Lung (tissue), 12 donors: ENCODE results near the gene PAXX. TPM values are rescaled to one million over a fixed set of nuclear protein-coding genes. Genes with fewer than 3 reads are reported as not detected.

Source experiments
- ATAC-seq: fragments of 200-7000 bp; cut with Tn5 transposase; one replicate; pipeline ENCODE4 v1.9.1; 2020; ENCODE audit warnings: moderate number of reproducible peaks; ENCODE audit not compliant: insufficient read depth, low FRiP score
- DNase-seq, 3 donors: peaks; one replicate each; pipeline ENCODE4 v3.0.0-alpha.2; 2013 to 2017
- H3K27ac ChIP-seq, 2 donors: one replicate each; pipeline ENCODE4 v1.5.1; 2013; ENCODE audit warnings: mild to moderate bottlenecking in 2 of 2, moderate library complexity in 2 of 2, control low read depth in 1 of 2, inconsistent platforms in 1 of 2, low read depth in 1 of 2, low read length in 1 of 2
- H3K27me3 ChIP-seq, 3 donors: one replicate each; pipeline ENCODE4 v1.5.1; 2013; ENCODE audit warnings: low read length in 2 of 3; ENCODE audit not compliant: control insufficient read depth in 3 of 3, insufficient read depth in 3 of 3
- H3K36me3 ChIP-seq, 4 donors: one replicate each; pipeline ENCODE4 v1.5.1; 2013; ENCODE audit warnings: low read length in 4 of 4, mild to moderate bottlenecking in 1 of 4, moderate library complexity in 1 of 4; ENCODE audit not compliant: control insufficient read depth in 4 of 4, insufficient read depth in 4 of 4
- H3K4me1 ChIP-seq, 5 donors: one replicate each; pipeline ENCODE4 v1.5.1; 2013; ENCODE audit warnings: low read length in 5 of 5, mild to moderate bottlenecking in 2 of 5, moderate library complexity in 1 of 5; ENCODE audit not compliant: control insufficient read depth in 5 of 5, insufficient read depth in 5 of 5
- H3K4me3 ChIP-seq: one replicate; pipeline ENCODE4 v1.5.1; 2013; ENCODE audit warnings: mild to moderate bottlenecking, control low read depth, moderate library complexity
- H3K9ac ChIP-seq, 2 donors: one replicate each; pipeline ENCODE4 v1.5.1; 2013; ENCODE audit warnings: low read length in 2 of 2, control low read depth in 1 of 2; ENCODE audit not compliant: insufficient read depth in 1 of 2
- H3K9me3 ChIP-seq, 4 donors: one replicate each; pipeline ENCODE4 v1.5.1; 2013; ENCODE audit warnings: low read length in 3 of 4, mild to moderate bottlenecking in 1 of 4, moderate library complexity in 1 of 4; ENCODE audit not compliant: control insufficient read depth in 4 of 4, insufficient read depth in 3 of 4
- CTCF ChIP-seq: IDR thresholded peaks from 2 replicates; pipeline ENCODE4 v1.5.1; 2012; ENCODE audit warnings: mild to moderate bottlenecking; ENCODE audit errors: control extremely low read depth, extremely low read depth
- WGBS, 2 donors: extraction: QIAGEN DNeasy Blood & Tissue Kit; methylation state at CpG; one replicate each; pipeline ENCODE4 v1.1.7; 2013; 5-methylcytosine and 5-hydroxymethylcytosine counted together
- polyA plus RNA-seq, 2 donors: library from polyadenylated mRNA; stranded (reverse); fragments of 200-250 nt; gene quantifications; one replicate each; pipeline ENCODE4 v1.2.1, GENCODE V29; 2013
- total RNA-seq, 2 donors: library from RNA; depleted of rRNA in 1 of 2; stranded (reverse); fragments of >200 nt in 1 of 2; gene quantifications; one replicate each; pipeline ENCODE4 v1.2.1, GENCODE V29; 2014 to 2021
- donor health status: control.
- donor health status: control.
- donor health status: Bipolar disorder and iron deficiency.
- donor health status: healthy.
- donor health status: DM: yes; HTN: yes; CAD: no.

The PAXX gene
- total and polyA plus RNA-seq, 4 donors, result 16.6 to 172 (median 59.4) TPM

- Histone ChIP-seq H3K36me3 (no peaks in the 10 kb centered on the region), H3K27ac (no peak overlapping the region), H3K9me3 (no peaks in the 10 kb centered on the region), H3K27me3 (no peaks in the 10 kb centered on the region), H3K9ac (no peak overlapping the region), H3K4me1 (peaks cover 0 to 8% (median 0%) of the 10 kb centered on the region in 5 donors), H3K4me3 (no peak overlapping the region)
- 76 to 87% methylated on average over 19 of the region's 19 CpGs for WGBS, 2 donors
- ATAC-seq, result no peak
- no peak for TF ChIP-seq CTCF
- DNase-seq, result no peak
Measured at GRCh38 chr9:136960212-136960937, 31.8 kb upstream of the PAXX start.

GRCh38 chr9:136960938-136961275 lies 31.3 kb upstream of the PAXX start:
- Histone ChIP-seq H3K36me3 (no peaks in the 10 kb centered on the region), H3K27me3 (no peaks in the 10 kb centered on the region), H3K4me3 (no peak overlapping the region), H3K9ac (no peak overlapping the region), H3K4me1 (peaks cover 0 to 8% (median 0%) of the 10 kb centered on the region in 5 donors), H3K9me3 (no peaks in the 10 kb centered on the region), H3K27ac (no peak overlapping the region)
- TF ChIP-seq CTCF, result no peak
- DNase-seq, result no peak
- 89 to 97% methylated on average over 15 of the region's 15 CpGs for WGBS, 2 donors
- ATAC-seq, result no peak

GRCh38 chr9:136961279-136962065 lies 30.8 kb upstream of the PAXX start:
- H3K27me3 ChIP-seq, result no peaks in the 10 kb centered on the region
- peaks cover 0 to 8% (median 3%) of the 10 kb centered on the region in 5 donors for H3K4me1 ChIP-seq
- no peaks in the 10 kb centered on the region for H3K9me3 ChIP-seq
- ATAC-seq (no peak), DNase-seq (no peak)
- 83 to 86% methylated on average over 23 of the region's 23 CpGs for WGBS, 2 donors
- H3K36me3 ChIP-seq, result no peaks in the 10 kb centered on the region
- H3K27ac ChIP-seq, result no peak overlapping the region
- H3K9ac ChIP-seq, result no peak overlapping the region
- TF ChIP-seq CTCF, result no peak
- H3K4me3 ChIP-seq, result no peak overlapping the region
